ENCODE measurements around the gene INPP5D. TPM values are rescaled to one million over a fixed set of nuclear protein-coding genes. Genes with fewer than 3 reads are reported as not detected.
"Not testable (repeated sequence)": the region's sequence is repeated elsewhere in the genome, so short reads cannot be mapped to it uniquely, and the experiment has no call there.

Gene INPP5D
- total RNA-seq, 4 donors from 2014 or later = 11.6 to 333 (median 26.2) TPM

DNA sequence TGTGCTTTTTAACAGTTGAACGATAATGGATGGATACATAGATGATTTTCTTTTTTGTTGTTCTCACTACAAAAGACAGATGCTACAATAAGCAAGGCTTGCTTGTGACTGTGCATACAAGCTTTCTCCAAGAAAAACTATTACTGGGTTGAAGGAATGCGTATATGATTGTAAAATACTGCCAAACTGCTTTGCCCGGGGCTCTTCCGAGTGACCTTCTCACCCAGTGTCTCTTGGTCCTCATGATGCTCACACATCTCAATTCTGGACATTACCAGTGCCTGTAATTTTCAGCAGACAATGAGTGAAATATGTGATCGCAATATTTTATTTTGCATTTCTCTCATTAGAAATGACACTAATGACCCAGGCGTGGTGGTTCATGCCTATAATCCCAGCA, 35.9 kb downstream of the INPP5D start:
- Histone ChIP-seq H3K27ac (peak overlapping the region in 1 of 4 donors; percentile 13), H3K36me3 (no peaks in the 10 kb centered on the region), H3K4me1 (peaks cover 0 to 20% (median 4%) of the 10 kb centered on the region in 4 donors), H3K9me3 (no peaks in the 10 kb centered on the region), H3K27me3 (no peaks in the 10 kb centered on the region), H3K4me3 (no peak overlapping the region)
- peak in 1 of 3 donors; percentile 8 for DNase-seq
- TF ChIP-seq, protein P1, sequence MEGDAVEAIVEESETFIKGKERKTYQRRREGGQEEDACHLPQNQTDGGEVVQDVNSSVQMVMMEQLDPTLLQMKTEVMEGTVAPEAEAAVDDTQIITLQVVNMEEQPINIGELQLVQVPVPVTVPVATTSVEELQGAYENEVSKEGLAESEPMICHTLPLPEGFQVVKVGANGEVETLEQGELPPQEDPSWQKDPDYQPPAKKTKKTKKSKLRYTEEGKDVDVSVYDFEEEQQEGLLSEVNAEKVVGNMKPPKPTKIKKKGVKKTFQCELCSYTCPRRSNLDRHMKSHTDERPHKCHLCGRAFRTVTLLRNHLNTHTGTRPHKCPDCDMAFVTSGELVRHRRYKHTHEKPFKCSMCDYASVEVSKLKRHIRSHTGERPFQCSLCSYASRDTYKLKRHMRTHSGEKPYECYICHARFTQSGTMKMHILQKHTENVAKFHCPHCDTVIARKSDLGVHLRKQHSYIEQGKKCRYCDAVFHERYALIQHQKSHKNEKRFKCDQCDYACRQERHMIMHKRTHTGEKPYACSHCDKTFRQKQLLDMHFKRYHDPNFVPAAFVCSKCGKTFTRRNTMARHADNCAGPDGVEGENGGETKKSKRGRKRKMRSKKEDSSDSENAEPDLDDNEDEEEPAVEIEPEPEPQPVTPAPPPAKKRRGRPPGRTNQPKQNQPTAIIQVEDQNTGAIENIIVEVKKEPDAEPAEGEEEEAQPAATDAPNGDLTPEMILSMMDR (IDR thresholded peaks at IDR 0.05) = no peak
- TF ChIP-seq POLR2A (IDR thresholded peaks at IDR 0.05) = no peak

DNA sequence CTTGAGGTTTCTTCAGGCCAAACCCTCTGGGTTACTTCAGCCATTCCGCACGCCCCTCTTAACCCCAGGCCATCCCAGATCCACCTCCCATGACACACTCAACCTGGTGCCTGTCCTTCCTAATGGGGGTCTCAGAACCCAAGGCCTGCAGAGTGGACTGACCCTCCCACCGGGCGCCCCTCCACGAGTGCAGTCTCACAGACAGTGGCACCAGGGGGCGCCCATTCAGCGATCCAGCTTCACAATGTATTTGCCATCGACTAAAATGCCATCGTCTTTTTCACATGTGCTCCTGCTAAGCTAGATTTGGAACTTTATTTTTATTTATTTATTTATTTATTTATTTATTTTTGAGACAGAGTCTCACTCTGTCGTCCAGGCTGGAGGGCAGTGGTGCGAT, 38.5 kb downstream of the INPP5D start:
- Histone ChIP-seq H3K9me3 (no peaks in the 10 kb centered on the region), H3K36me3 (no peaks in the 10 kb centered on the region), H3K4me3 (no peak overlapping the region), H3K4me1 (peaks cover 0 to 23% (median 2%) of the 10 kb centered on the region in 4 donors), H3K27ac (peak overlapping the region in 1 of 4 donors; percentile 79), H3K27me3 (no peaks in the 10 kb centered on the region)
- TF ChIP-seq POLR2A (IDR thresholded peaks at IDR 0.05) = no peak
- TF ChIP-seq, protein P1 (IDR thresholded peaks at IDR 0.05) = peak in 3 of 6 experiments; percentile 28 to 37 (median 29)
- DNase-seq = peak in 1 of 3 donors; percentile 53

DNA sequence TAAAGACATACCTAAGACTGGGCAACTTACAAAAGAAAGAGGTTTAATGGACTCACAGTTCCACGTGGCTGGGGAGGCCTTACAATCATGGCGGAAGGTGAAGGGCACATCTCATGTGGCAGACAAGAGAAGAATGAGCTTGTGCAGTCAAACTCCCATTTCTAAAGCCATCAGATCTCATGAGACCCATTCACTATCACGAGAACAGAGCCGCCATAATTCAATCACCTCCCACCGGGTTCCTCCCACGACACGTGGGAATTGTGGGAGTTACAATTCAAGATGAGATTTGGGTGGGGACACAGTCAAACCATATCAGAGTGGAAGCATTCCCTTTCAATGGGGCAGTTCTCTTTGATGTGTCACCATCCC, 39.7 kb downstream of the INPP5D start:
- H3K4me1 ChIP-seq = peaks cover 0 to 23% (median 4%) of the 10 kb centered on the region in 4 donors
- not testable (repeated sequence) for H3K4me3 ChIP-seq, DNase-seq, H3K9me3 ChIP-seq, H3K27me3 ChIP-seq, H3K36me3 ChIP-seq
- H3K27ac ChIP-seq = peak overlapping the region in 2 of 4 donors; percentile 74 to 79

DNA sequence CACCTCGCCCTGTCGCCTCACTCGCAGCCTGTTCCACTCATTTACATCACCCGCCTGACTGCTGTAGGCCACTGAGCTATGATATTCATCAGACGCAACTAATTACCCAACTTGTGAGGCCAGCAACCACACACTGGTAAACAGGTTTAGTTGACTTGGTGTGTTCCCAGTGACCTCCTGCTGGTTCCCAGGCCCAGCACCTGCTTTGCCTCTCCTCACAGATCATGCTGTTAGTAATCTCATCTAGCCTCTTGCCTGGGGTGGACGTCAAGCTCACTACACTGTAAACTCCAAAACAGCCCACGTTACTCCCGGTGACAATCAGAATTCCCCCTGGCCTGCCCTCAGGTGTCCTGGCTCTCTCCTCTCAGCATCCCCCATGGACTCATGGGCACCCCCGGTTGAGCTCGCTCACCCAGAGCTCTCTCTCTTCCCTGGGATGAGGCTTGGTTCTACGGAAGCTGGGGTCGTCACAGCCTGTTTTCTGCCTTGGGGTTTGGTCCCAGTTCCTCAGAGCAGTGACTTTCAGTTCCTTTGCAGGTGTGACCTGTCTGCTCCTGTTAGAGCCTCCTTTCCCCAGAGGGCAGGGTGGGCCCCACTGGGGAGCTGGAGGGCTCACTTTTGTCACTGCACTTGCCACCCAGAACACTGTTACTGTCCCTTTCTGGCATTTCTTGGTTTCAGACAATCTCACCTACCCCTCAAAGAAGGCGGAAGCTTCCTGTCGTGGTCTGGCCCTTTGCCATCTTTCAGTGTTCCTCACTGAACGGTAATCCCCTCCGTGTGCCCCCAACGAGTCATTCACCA, 40.3 kb downstream of the INPP5D start:
- H3K27ac ChIP-seq = peak overlapping the region in 2 of 4 donors; percentile 74 to 79
- H3K36me3 ChIP-seq = no peaks in the 10 kb centered on the region
- H3K4me1 ChIP-seq = peaks cover 0 to 23% (median 5%) of the 10 kb centered on the region in 4 donors
- DNase-seq = peak; percentile 29 to 83 (median 79)
- no peak for TF ChIP-seq POLR2A (IDR thresholded peaks at IDR 0.05)
- TF ChIP-seq, protein P1 (IDR thresholded peaks at IDR 0.05) = no peak
- peak overlapping the region in 1 of 4 donors; percentile 21 for H3K4me3 ChIP-seq
- H3K27me3 ChIP-seq = no peaks in the 10 kb centered on the region
- no peaks in the 10 kb centered on the region for H3K9me3 ChIP-seq

DNA sequence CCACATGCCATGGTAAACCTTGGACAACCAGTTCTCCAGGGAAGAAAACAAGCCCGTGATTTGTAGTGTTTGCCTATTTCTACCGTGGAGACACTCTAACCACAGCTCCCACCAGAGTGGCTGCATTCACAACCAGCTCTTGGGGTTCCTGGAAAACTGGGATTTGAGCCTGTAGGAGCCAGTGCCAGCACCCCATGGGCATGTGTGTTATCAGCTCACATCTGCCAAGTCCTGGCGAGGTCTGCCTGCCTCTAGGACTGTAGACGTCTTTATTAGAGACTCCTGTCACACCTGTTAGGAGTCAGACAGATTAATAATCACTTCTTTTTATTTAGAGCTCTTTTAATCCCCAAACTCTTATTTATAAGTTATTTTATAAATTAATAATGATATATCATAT, 41.0 kb downstream of the INPP5D start:
- H3K4me1 ChIP-seq = peaks cover 0 to 23% (median 9%) of the 10 kb centered on the region in 4 donors
- peak overlapping the region in 2 of 4 donors; percentile 52 to 79 for H3K27ac ChIP-seq
- H3K36me3 ChIP-seq = no peaks in the 10 kb centered on the region
- DNase-seq = no peak
- no peaks in the 10 kb centered on the region for H3K27me3 ChIP-seq
- no peak overlapping the region for H3K4me3 ChIP-seq
- no peaks in the 10 kb centered on the region for H3K9me3 ChIP-seq
- TF ChIP-seq POLR2A (IDR thresholded peaks at IDR 0.05) = no peak
- TF ChIP-seq, protein P1 (IDR thresholded peaks at IDR 0.05) = no peak

GRCh38 chr2:233101816-233102215, 41.7 kb downstream of the INPP5D start:
- Histone ChIP-seq H3K27me3 (no peaks in the 10 kb centered on the region), H3K4me3 (no peak overlapping the region), H3K36me3 (no peaks in the 10 kb centered on the region), H3K4me1 (peaks cover 0 to 23% (median 11%) of the 10 kb centered on the region in 4 donors), H3K9me3 (no peaks in the 10 kb centered on the region), H3K27ac (peak overlapping the region in 1 of 4 donors; percentile 62)
- TF ChIP-seq, protein P1 (IDR thresholded peaks at IDR 0.05) = no peak
- no peak for TF ChIP-seq POLR2A (IDR thresholded peaks at IDR 0.05)
- DNase-seq = peak in 1 of 3 donors; percentile 10
